Upper lobe of left lung (tissue), 4 donors: ENCODE data around the gene DOCK10.

Experiments
- POLR2A ChIP-seq, 4 donors: fragments of 450-650 bp; IDR thresholded peaks; one replicate each; pipeline ENCODE4 v1.5.1; 2016 to 2017; ENCODE audit warnings: antibody characterized with exemption in 4 of 4, mild to moderate bottlenecking in 2 of 4
- POLR2AphosphoS5 ChIP-seq, 2 donors: sonication (generic); formaldehyde crosslinking; IDR thresholded peaks; one replicate each; pipeline ENCODE4 v1.5.1; 2017; ENCODE audit warnings: antibody characterized with exemption in 2 of 2

GRCh38 chr2:224909885-224910573 is 132.2 kb downstream of the DOCK10 start:
- no peak for TF ChIP-seq POLR2A (IDR thresholded peaks at IDR 0.05)
- TF ChIP-seq POLR2AphosphoS5 (IDR thresholded peaks at IDR 0.05) = peak in 1 of 2 donors; percentile 50
